Measurements from ENCODE around the gene UQCR10.

GRCh38 chr22:29816980-29817379 is 49.8 kb downstream of the UQCR10 start:
- TF ChIP-seq CTCF (IDR thresholded peaks at IDR 0.05 in 2 of 3, conservative IDR thresholded peaks at IDR 0.05 in 1 of 3; ENCODE audit: borderline replicate concordance in 1 of 3, insufficient read depth in 1 of 3, low read depth in 2 of 3, low read length in 2 of 3) = no peak
- TF ChIP-seq EZH2 (IDR thresholded peaks at IDR 0.05) = no peak
- TF ChIP-seq RAD21 (IDR thresholded peaks at IDR 0.05; ENCODE audit: low read depth) = no peak
- no peak for TF ChIP-seq REST (IDR thresholded peaks at IDR 0.05; ENCODE audit: low read depth)

Data from HCT116 (cell line).